Choroid plexus epithelial cell (primary cell): ENCODE data around the gene KIAA0232.

Experiments
- DNase-seq: peaks from one replicate; pipeline ENCODE4 v3.0.0-alpha.2; 2010; ENCODE audit warnings: low read depth
- H3K4me3 ChIP-seq: 2 replicates; pipeline ENCODE4 v1.5.1; 2011; ENCODE audit warnings: low read depth, mild to moderate bottlenecking, control low read depth, low read length, moderate library complexity
- CTCF ChIP-seq: conservative IDR thresholded peaks from 2 replicates; pipeline ENCODE4 v1.5.1; 2011; ENCODE audit warnings: low read depth, mild to moderate bottlenecking, control low read depth, inconsistent platforms, low read length, moderate library complexity

KIAA0232 gene

GRCh38 chr4:6873792-6874461 lies 91.4 kb downstream of the KIAA0232 start:
- DNase-seq, result peak; percentile 83
- H3K4me3 ChIP-seq, result no peak overlapping the region
- TF ChIP-seq CTCF, result peak; percentile 97

GRCh38 chr4:6874981-6875380 lies 92.5 kb downstream of the KIAA0232 start:
- no peak for DNase-seq
- TF ChIP-seq CTCF, result no peak
- H3K4me3 ChIP-seq, result no peak overlapping the region

GRCh38 chr4:6875431-6875831 lies 92.9 kb downstream of the KIAA0232 start:
- TF ChIP-seq CTCF, result no peak
- H3K4me3 ChIP-seq, result no peak overlapping the region
- no peak for DNase-seq

- no peak for DNase-seq
- no peak for TF ChIP-seq CTCF
- no peak overlapping the region for H3K4me3 ChIP-seq
These were observed 93.9 kb downstream of the KIAA0232 start for GRCh38 chr4:6876440-6876839.

GRCh38 chr4:6877067-6877466 lies 94.5 kb downstream of the KIAA0232 start:
- no peak overlapping the region for H3K4me3 ChIP-seq
- no peak for TF ChIP-seq CTCF
- no peak for DNase-seq

GRCh38 chr4:6878451-6879059 lies 96.0 kb downstream of the KIAA0232 start:
- no peak overlapping the region for H3K4me3 ChIP-seq
- no peak for DNase-seq
- TF ChIP-seq CTCF, result no peak

- DNase-seq, result no peak
- H3K4me3 ChIP-seq, result no peak overlapping the region
- TF ChIP-seq CTCF, result no peak
These were observed 98.2 kb downstream of the KIAA0232 start for GRCh38 chr4:6880691-6881090.
